IMR-90 (cell line): ENCODE results near the gene CEP295NL. TPM values are rescaled to one million over a fixed set of nuclear protein-coding genes. Genes with fewer than 3 reads are reported as not detected.

ENCODE experiments used
- ATAC-seq: fragments of 200-7000 bp; cut with Tn5 transposase; 2 replicates; pipeline ENCODE4 v1.9.1; 2020; ENCODE audit warnings: low read depth, mild to moderate bottlenecking, moderate library complexity
- BruUV-seq: library from RNA; stranded (reverse); fragments of 400-500 nt; replicated peaks from 2 replicates; lab custom pipeline; 2021; lab: Mats Ljungman, UMichigan
- CTCF ChIA-PET: fragments of 300-600 bp; formaldehyde crosslinking; extraction: SDS; loops from one replicate; lab custom pipeline; 2021; ENCODE audit warnings: antibody characterized with exemption; lab: Yijun Ruan, JAX
- POLR2A ChIA-PET: fragments of 300-600 bp; sonication (Branson Sonifier 250); formaldehyde crosslinking; loops from one replicate; lab custom pipeline; 2022; ENCODE audit warnings: antibody characterized with exemption; ENCODE audit not compliant: unreplicated experiment; lab: Charles Lee
- DNase-seq: peaks from one replicate; pipeline ENCODE4 v3.0.0; 2013
- H2AFZ ChIP-seq: replicated peaks from 2 replicates; pipeline ENCODE3; 2013; ENCODE audit warnings: low read length, mild to moderate bottlenecking; ENCODE audit not compliant: poor library complexity
- H2AK5ac ChIP-seq: 2 replicates; pipeline ENCODE4 v1.6.1; 2013; ENCODE audit warnings: low read depth, low read length, inconsistent platforms
- H2AK9ac ChIP-seq: replicated peaks from 2 replicates; pipeline ENCODE3; 2013; ENCODE audit warnings: mild to moderate bottlenecking, low read depth, low read length, moderate library complexity; ENCODE audit not compliant: poor library complexity
- H2BK120ac ChIP-seq: 2 replicates; pipeline ENCODE4 v1.6.1; 2013; ENCODE audit warnings: low read depth, low read length, inconsistent platforms
- H2BK15ac ChIP-seq: 3 replicates; pipeline ENCODE4 v1.6.1; 2013; ENCODE audit warnings: low read depth, low read length, inconsistent platforms
- H2BK20ac ChIP-seq: 2 replicates; pipeline ENCODE4 v1.6.1; 2013; ENCODE audit warnings: low read depth, mild to moderate bottlenecking, inconsistent platforms, low read length, moderate library complexity
- H2BK5ac ChIP-seq: 2 replicates; pipeline ENCODE4 v1.6.1; 2013; ENCODE audit warnings: mild to moderate bottlenecking, low read depth, low read length, inconsistent platforms; ENCODE audit not compliant: poor library complexity, severe bottlenecking
- H3K14ac ChIP-seq: replicated peaks from 2 replicates; pipeline ENCODE4 v1.6.1; 2013; ENCODE audit warnings: low read depth, low read length, inconsistent platforms
- H3K18ac ChIP-seq: 2 replicates; pipeline ENCODE4 v1.6.1; 2013; ENCODE audit warnings: low read depth, low read length, control low read depth
- H3K23ac ChIP-seq: 2 replicates; pipeline ENCODE4 v1.6.1; 2013; ENCODE audit warnings: low read depth, low read length, inconsistent platforms
- H3K27ac ChIP-seq: 2 replicates; pipeline ENCODE4 v1.5.1; 2013; ENCODE audit warnings: mild to moderate bottlenecking, control low read depth, low read length; ENCODE audit not compliant: insufficient read depth
- H3K27me3 ChIP-seq: 2 replicates; pipeline ENCODE4 v1.6.1; 2013; ENCODE audit warnings: low read length; ENCODE audit not compliant: control insufficient read depth, insufficient read depth
- H3K36me3 ChIP-seq: 2 replicates; pipeline ENCODE4 v1.6.1; 2013; ENCODE audit warnings: low read length, mixed read lengths; ENCODE audit not compliant: control insufficient read depth, insufficient read depth
- H3K4ac ChIP-seq: 2 replicates; pipeline ENCODE4 v1.6.1; 2013; ENCODE audit warnings: low read depth, low read length, inconsistent platforms
- H3K4me1 ChIP-seq: 2 replicates; pipeline ENCODE4 v1.6.1; 2013; ENCODE audit warnings: low read length, mixed read lengths; ENCODE audit not compliant: control insufficient read depth, insufficient read depth
- H3K4me2 ChIP-seq: 2 replicates; pipeline ENCODE4 v1.6.1; 2013; ENCODE audit warnings: low read depth, mild to moderate bottlenecking, control low read depth, low read length, moderate library complexity
- H3K4me3 ChIP-seq: 2 replicates; pipeline ENCODE4 v1.5.1; 2013; ENCODE audit warnings: low read depth, mild to moderate bottlenecking, control low read depth, low read length, moderate library complexity; ENCODE audit not compliant: insufficient read depth
- H3K56ac ChIP-seq: 2 replicates; pipeline ENCODE4 v1.6.1; 2013; ENCODE audit warnings: low read length, inconsistent platforms; ENCODE audit not compliant: insufficient read depth; ENCODE audit errors: extremely low read depth
- H3K79me1 ChIP-seq, 2 experiments: 2 replicates each; pipeline ENCODE4 v1.6.1; 2013; ENCODE audit warnings: low read length in 2 of 2, inconsistent platforms in 1 of 2, low read depth in 1 of 2
- H3K9ac ChIP-seq: 2 replicates; pipeline ENCODE4 v1.6.1; 2013; ENCODE audit warnings: low read depth, low read length, control low read depth
- H3K9me1 ChIP-seq: 2 replicates; pipeline ENCODE4 v1.6.1; 2013; ENCODE audit warnings: low read length, inconsistent platforms; ENCODE audit not compliant: insufficient read depth
- H3K9me3 ChIP-seq: 2 replicates; pipeline ENCODE4 v1.6.1; 2013; ENCODE audit warnings: low read length; ENCODE audit not compliant: control insufficient read depth, insufficient read depth
- H4K20me1 ChIP-seq: 2 replicates; pipeline ENCODE4 v1.6.1; 2013; ENCODE audit warnings: low read length, inconsistent platforms; ENCODE audit not compliant: insufficient read depth
- H4K5ac ChIP-seq: 2 replicates; pipeline ENCODE4 v1.6.1; 2013; ENCODE audit warnings: mild to moderate bottlenecking, low read depth, low read length, control low read depth
- H4K8ac ChIP-seq, 2 experiments: 2 replicates each; pipeline ENCODE4 v1.6.1; 2013; ENCODE audit warnings: low read depth in 2 of 2, low read length in 2 of 2, control low read depth in 1 of 2, inconsistent platforms in 1 of 2
- H4K91ac ChIP-seq: 2 replicates; pipeline ENCODE4 v1.6.1; 2013; ENCODE audit warnings: low read depth, low read length, inconsistent platforms; ENCODE audit not compliant: insufficient read depth
- BHLHE40 ChIP-seq: fragments of 150-350 bp; IDR thresholded peaks from 2 replicates; pipeline ENCODE4 v1.6.1; 2016; ENCODE audit warnings: mild to moderate bottlenecking, low read depth, low read length
- CEBPB ChIP-seq: IDR thresholded peaks from 2 replicates; pipeline ENCODE4 v1.6.1; 2012; ENCODE audit warnings: low read depth, low read length, improper control_type of control experiment
- CHD1 ChIP-seq: IDR thresholded peaks from 2 replicates; pipeline ENCODE4 v1.6.1; 2012; ENCODE audit warnings: low read depth, low read length, improper control_type of control experiment
- FOS ChIP-seq: fragments of 150-350 bp; IDR thresholded peaks from 2 replicates; pipeline ENCODE4 v1.6.1; 2016; ENCODE audit warnings: low read depth, low read length
- MAFK ChIP-seq: IDR thresholded peaks from 2 replicates; pipeline ENCODE4 v1.6.1; 2012; ENCODE audit warnings: low read depth, low read length, improper control_type of control experiment
- MAZ ChIP-seq: IDR thresholded peaks from 2 replicates; pipeline ENCODE4 v1.6.1; 2012; ENCODE audit warnings: low read depth, mild to moderate bottlenecking, low read length, improper control_type of control experiment, moderate library complexity, borderline replicate concordance
- MXI1 ChIP-seq: IDR thresholded peaks from 2 replicates; pipeline ENCODE4 v1.6.1; 2012; ENCODE audit warnings: low read depth, mild to moderate bottlenecking, low read length, moderate library complexity, borderline replicate concordance
- NFE2L2 ChIP-seq: fragments of 150-350 bp; IDR thresholded peaks from 2 replicates; pipeline ENCODE4 v1.6.1; 2016; ENCODE audit warnings: low read depth, mild to moderate bottlenecking, low read length
- POLR2A ChIP-seq: IDR thresholded peaks from 2 replicates; pipeline ENCODE4 v1.6.1; 2012; ENCODE audit warnings: mild to moderate bottlenecking, low read depth, low read length
- RAD21 ChIP-seq: IDR thresholded peaks from 2 replicates; pipeline ENCODE4 v1.6.1; 2012; ENCODE audit warnings: low read length, improper control_type of control experiment
- RCOR1 ChIP-seq: IDR thresholded peaks from 2 replicates; pipeline ENCODE4 v1.6.1; 2012; ENCODE audit warnings: mild to moderate bottlenecking, low read length, improper control_type of control experiment; ENCODE audit not compliant: insufficient replicate concordance
- RFX5 ChIP-seq: IDR thresholded peaks from 2 replicates; pipeline ENCODE4 v1.8.0; 2012; ENCODE audit warnings: low read depth, mild to moderate bottlenecking, low read length, moderate library complexity
- SMC3 ChIP-seq: fragments of 150-350 bp; IDR thresholded peaks from 2 replicates; pipeline ENCODE4 v1.6.1; 2016; ENCODE audit warnings: low read depth, mild to moderate bottlenecking, antibody characterized with exemption, low read length, moderate library complexity
- WGBS, 2 experiments: methylation state at CpG; one replicate each; pipeline versions ENCODE4 v1.1.5 to v1.1.7; 2013; ENCODE audit warnings: missing lambda C conversion rate in 2 of 2; ENCODE audit not compliant: insufficient read length in 1 of 2; ENCODE audit errors: extremely low coverage in 2 of 2; 5-methylcytosine and 5-hydroxymethylcytosine counted together
- dilution Hi-C: fragments of 300-500 bp; cut with HindIII; formaldehyde crosslinking; loops from one replicate; pipeline ENCODE4 v1.14.3; 2018; ENCODE audit warnings: low sequenced_read_pairs; ENCODE audit not compliant: unreplicated experiment
- in situ Hi-C: fragments of 300-500 bp; cut with MboI; formaldehyde crosslinking; loops from 3 replicates; pipeline ENCODE4 v1.14.3; 2019; ENCODE audit warnings: low sequenced_read_pairs, inconsistent platforms, mixed read lengths
- intact Hi-C: fragments of 100-400 bp; cut with micrococcal nuclease; formaldehyde crosslinking; loops from 2 replicates; pipeline ENCODE4 v1.10.0; 2022
- polyA plus RNA-seq, 3 experiments: library from polyadenylated mRNA; depleted of rRNA; stranded (reverse); fragments of >200 nt; gene quantifications; 2 replicates each; pipeline ENCODE4 v1.2.3, GENCODE V29; 2012; ENCODE audit warnings: low replicate concordance in 1 of 3
- total RNA-seq: library from RNA; depleted of rRNA; stranded (reverse); fragments of >200 nt; gene quantifications from 2 replicates; pipeline ENCODE4 v1.2.3, GENCODE V29; 2012
- TF ChIP-seq, protein P1 (sequence below): fragments of 150-350 bp; IDR thresholded peaks from 2 replicates; pipeline ENCODE4 v1.6.1; 2016; ENCODE audit warnings: low read depth, mild to moderate bottlenecking, low read length, moderate library complexity, borderline replicate concordance
- TF ChIP-seq, protein P2 (sequence below): conservative IDR thresholded peaks from 2 replicates; pipeline ENCODE4 v1.5.1; 2012; ENCODE audit warnings: mild to moderate bottlenecking, low read depth, low read length, improper control_type of control experiment
- TF ChIP-seq, protein P3 (sequence below): fragments of 150-350 bp; IDR thresholded peaks from 2 replicates; pipeline ENCODE4 v1.6.1; 2017; ENCODE audit warnings: mild to moderate bottlenecking, antibody characterized with exemption, low read length, low read depth

The CEP295NL gene
- total and polyA plus RNA-seq, 2 of the 4 experiments (the other 2 are of a cell fraction): 0.31 to 0.72 TPM

DNA sequence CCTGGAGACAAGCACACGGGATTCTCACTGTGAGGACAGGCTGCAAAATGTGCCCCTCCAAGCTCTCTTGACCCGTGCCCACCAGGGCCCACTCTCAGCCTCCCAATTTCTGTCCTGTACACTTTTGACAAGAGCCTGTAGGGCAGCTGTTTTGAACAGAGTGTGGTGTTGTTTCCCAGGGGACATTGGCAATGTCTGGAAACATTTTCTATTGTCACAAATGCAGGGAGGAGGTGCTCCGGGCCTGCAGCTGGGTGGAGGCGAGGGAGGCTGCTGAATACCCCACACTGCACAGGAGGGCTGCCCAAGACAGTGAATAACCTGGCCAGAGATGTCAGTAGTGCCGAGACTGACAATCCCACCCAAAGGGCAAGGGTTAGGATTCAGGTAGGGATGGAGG, 10.5 kb downstream of the CEP295NL start:
- DNase-seq: no peak
- no CpG with 5 or more reads among the region's 5 CpGs for WGBS, 2 experiments
- Histone ChIP-seq H3K36me3 (peaks cover 21% of the 10 kb centered on the region), H2AK9ac (no peak overlapping the region), H3K27ac (no peak overlapping the region), H2BK20ac (no peak overlapping the region), H2BK5ac (no peak overlapping the region), H4K20me1 (peaks cover 90% of the 10 kb centered on the region), H4K91ac (no peak overlapping the region), H3K4me1 (peaks cover 23% of the 10 kb centered on the region), H4K8ac (no peak overlapping the region), H3K4me3 (no peak overlapping the region), H3K27me3 (no peaks in the 10 kb centered on the region), H2AFZ (no peak overlapping the region), H2BK120ac (no peak overlapping the region), H3K23ac (no peak overlapping the region), H3K4me2 (no peak overlapping the region), H3K79me1 (peaks cover 36 to 95% of the 10 kb centered on the region in 2 experiments), H2BK15ac (no peak overlapping the region), H4K5ac (no peak overlapping the region), H3K14ac (no peak overlapping the region), H3K18ac (no peak overlapping the region), H3K9ac (no peak overlapping the region), H3K56ac (no peak overlapping the region), H3K4ac (no peak overlapping the region), H3K9me3 (no peaks in the 10 kb centered on the region), H2AK5ac (no peak overlapping the region), H3K9me1 (peaks cover 39% of the 10 kb centered on the region)
- dilution Hi-C loops: no loop called here
- in situ Hi-C loops: no loop called here
- BruUV-seq: no TSS peak
- TF ChIP-seq, protein P1, sequence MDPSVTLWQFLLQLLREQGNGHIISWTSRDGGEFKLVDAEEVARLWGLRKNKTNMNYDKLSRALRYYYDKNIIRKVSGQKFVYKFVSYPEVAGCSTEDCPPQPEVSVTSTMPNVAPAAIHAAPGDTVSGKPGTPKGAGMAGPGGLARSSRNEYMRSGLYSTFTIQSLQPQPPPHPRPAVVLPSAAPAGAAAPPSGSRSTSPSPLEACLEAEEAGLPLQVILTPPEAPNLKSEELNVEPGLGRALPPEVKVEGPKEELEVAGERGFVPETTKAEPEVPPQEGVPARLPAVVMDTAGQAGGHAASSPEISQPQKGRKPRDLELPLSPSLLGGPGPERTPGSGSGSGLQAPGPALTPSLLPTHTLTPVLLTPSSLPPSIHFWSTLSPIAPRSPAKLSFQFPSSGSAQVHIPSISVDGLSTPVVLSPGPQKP: no peak
- no peak for TF ChIP-seq RAD21
- no peak for TF ChIP-seq MAFK
- TF ChIP-seq, protein P2, sequence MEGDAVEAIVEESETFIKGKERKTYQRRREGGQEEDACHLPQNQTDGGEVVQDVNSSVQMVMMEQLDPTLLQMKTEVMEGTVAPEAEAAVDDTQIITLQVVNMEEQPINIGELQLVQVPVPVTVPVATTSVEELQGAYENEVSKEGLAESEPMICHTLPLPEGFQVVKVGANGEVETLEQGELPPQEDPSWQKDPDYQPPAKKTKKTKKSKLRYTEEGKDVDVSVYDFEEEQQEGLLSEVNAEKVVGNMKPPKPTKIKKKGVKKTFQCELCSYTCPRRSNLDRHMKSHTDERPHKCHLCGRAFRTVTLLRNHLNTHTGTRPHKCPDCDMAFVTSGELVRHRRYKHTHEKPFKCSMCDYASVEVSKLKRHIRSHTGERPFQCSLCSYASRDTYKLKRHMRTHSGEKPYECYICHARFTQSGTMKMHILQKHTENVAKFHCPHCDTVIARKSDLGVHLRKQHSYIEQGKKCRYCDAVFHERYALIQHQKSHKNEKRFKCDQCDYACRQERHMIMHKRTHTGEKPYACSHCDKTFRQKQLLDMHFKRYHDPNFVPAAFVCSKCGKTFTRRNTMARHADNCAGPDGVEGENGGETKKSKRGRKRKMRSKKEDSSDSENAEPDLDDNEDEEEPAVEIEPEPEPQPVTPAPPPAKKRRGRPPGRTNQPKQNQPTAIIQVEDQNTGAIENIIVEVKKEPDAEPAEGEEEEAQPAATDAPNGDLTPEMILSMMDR: no peak
- no peak for TF ChIP-seq POLR2A
- TF ChIP-seq RFX5: no peak
- TF ChIP-seq, protein P3, sequence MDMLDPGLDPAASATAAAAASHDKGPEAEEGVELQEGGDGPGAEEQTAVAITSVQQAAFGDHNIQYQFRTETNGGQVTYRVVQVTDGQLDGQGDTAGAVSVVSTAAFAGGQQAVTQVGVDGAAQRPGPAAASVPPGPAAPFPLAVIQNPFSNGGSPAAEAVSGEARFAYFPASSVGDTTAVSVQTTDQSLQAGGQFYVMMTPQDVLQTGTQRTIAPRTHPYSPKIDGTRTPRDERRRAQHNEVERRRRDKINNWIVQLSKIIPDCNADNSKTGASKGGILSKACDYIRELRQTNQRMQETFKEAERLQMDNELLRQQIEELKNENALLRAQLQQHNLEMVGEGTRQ: no peak
- TF ChIP-seq SMC3: no peak
- TF ChIP-seq MAZ: no peak
- no peak for TF ChIP-seq CHD1
- TF ChIP-seq MXI1: no peak
- TF ChIP-seq FOS: no peak
- no peak for TF ChIP-seq NFE2L2
- TF ChIP-seq RCOR1: no peak
- TF ChIP-seq CEBPB: no peak
- no peak for TF ChIP-seq BHLHE40
- intact Hi-C loops: no loop called here
- ATAC-seq: no peak
- POLR2A ChIA-PET: no interaction called here
- CTCF ChIA-PET: no interaction called here
